ENCODE results near the gene CD93.

Gene CD93

GRCh38 chr20:23052904-23053303 lies 33.2 kb downstream of the CD93 start:
- Histone ChIP-seq H3K9me2 (replicated peaks; ENCODE audit: low read depth, low read length) (no peaks in the 10 kb centered on the region), H3K9me3 (ENCODE audit: insufficient read depth, low read depth, low read length) (no peaks in the 10 kb centered on the region), H2AFZ (ENCODE audit: low read length) (no peak overlapping the region), H4K20me1 (ENCODE audit: insufficient read depth, low read length, poor library complexity, severe bottlenecking) (no peaks in the 10 kb centered on the region), H3K9ac (ENCODE audit: low read depth, low read length, poor library complexity, severe bottlenecking) (no peak overlapping the region), H3K79me2 (ENCODE audit: insufficient read depth, low read length) (no peaks in the 10 kb centered on the region), H3K4me2 (ENCODE audit: low read depth, low read length, poor library complexity, severe bottlenecking) (no peak overlapping the region), H3F3A (ENCODE audit: low read depth) (no peaks in the 10 kb centered on the region), H3K36me3 (ENCODE audit: insufficient read depth, low read length) (no peaks in the 10 kb centered on the region), H3K27me3 (ENCODE audit: insufficient read depth, low read length, poor library complexity, severe bottlenecking) (peaks cover 24% of the 10 kb centered on the region), H3K4me3 (ENCODE audit: low read length, poor library complexity, severe bottlenecking) (no peak overlapping the region), H3K4me1 (ENCODE audit: insufficient read depth, low read length, poor library complexity, severe bottlenecking) (peaks cover 13% of the 10 kb centered on the region)
- no peak for TF ChIP-seq CTCF (conservative IDR thresholded peaks at IDR 0.05; ENCODE audit: low read length)
- no peak for TF ChIP-seq EZH2phosphoT487 (IDR thresholded peaks at IDR 0.05; ENCODE audit: borderline replicate concordance)

- Histone ChIP-seq H2AFZ (ENCODE audit: low read length) (no peak overlapping the region), H3K9me3 (ENCODE audit: insufficient read depth, low read depth, low read length) (no peaks in the 10 kb centered on the region), H3F3A (ENCODE audit: low read depth) (no peaks in the 10 kb centered on the region), H3K27me3 (ENCODE audit: insufficient read depth, low read length, poor library complexity, severe bottlenecking) (peaks cover 43% of the 10 kb centered on the region), H3K4me1 (ENCODE audit: insufficient read depth, low read length, poor library complexity, severe bottlenecking) (peaks cover 13% of the 10 kb centered on the region), H3K79me2 (ENCODE audit: insufficient read depth, low read length) (no peaks in the 10 kb centered on the region), H4K20me1 (ENCODE audit: insufficient read depth, low read length, poor library complexity, severe bottlenecking) (no peaks in the 10 kb centered on the region), H3K4me2 (ENCODE audit: low read depth, low read length, poor library complexity, severe bottlenecking) (peak overlapping the region; percentile 92), H3K4me3 (ENCODE audit: low read length, poor library complexity, severe bottlenecking) (peak overlapping the region; percentile 72), H3K9ac (ENCODE audit: low read depth, low read length, poor library complexity, severe bottlenecking) (no peak overlapping the region), H3K9me2 (replicated peaks; ENCODE audit: low read depth, low read length) (no peaks in the 10 kb centered on the region), H3K36me3 (ENCODE audit: insufficient read depth, low read length) (no peaks in the 10 kb centered on the region)
- TF ChIP-seq CTCF (conservative IDR thresholded peaks at IDR 0.05; ENCODE audit: low read length): peak; percentile 79
- no peak for TF ChIP-seq EZH2phosphoT487 (IDR thresholded peaks at IDR 0.05; ENCODE audit: borderline replicate concordance)
These were observed 35.1 kb downstream of the CD93 start for GRCh38 chr20:23050847-23051627.

- Histone ChIP-seq H3F3A (ENCODE audit: low read depth) (no peaks in the 10 kb centered on the region), H3K36me3 (ENCODE audit: insufficient read depth, low read length) (no peaks in the 10 kb centered on the region), H3K79me2 (ENCODE audit: insufficient read depth, low read length) (no peaks in the 10 kb centered on the region), H2AFZ (ENCODE audit: low read length) (peak overlapping the region; percentile 67; the same call in 1 of the 2 replicates), H3K9me2 (replicated peaks; ENCODE audit: low read depth, low read length) (no peaks in the 10 kb centered on the region), H3K4me2 (ENCODE audit: low read depth, low read length, poor library complexity, severe bottlenecking) (peak overlapping the region; percentile 92), H4K20me1 (ENCODE audit: insufficient read depth, low read length, poor library complexity, severe bottlenecking) (no peaks in the 10 kb centered on the region), H3K9ac (ENCODE audit: low read depth, low read length, poor library complexity, severe bottlenecking) (peak overlapping the region; percentile 5), H3K4me1 (ENCODE audit: insufficient read depth, low read length, poor library complexity, severe bottlenecking) (peaks cover 13% of the 10 kb centered on the region), H3K9me3 (ENCODE audit: insufficient read depth, low read depth, low read length) (no peaks in the 10 kb centered on the region), H3K27me3 (ENCODE audit: insufficient read depth, low read length, poor library complexity, severe bottlenecking) (peaks cover 48% of the 10 kb centered on the region), H3K4me3 (ENCODE audit: low read length, poor library complexity, severe bottlenecking) (peak overlapping the region; percentile 72)
- TF ChIP-seq CTCF (conservative IDR thresholded peaks at IDR 0.05; ENCODE audit: low read length): no peak
- TF ChIP-seq EZH2phosphoT487 (IDR thresholded peaks at IDR 0.05; ENCODE audit: borderline replicate concordance): no peak
These were observed 35.9 kb downstream of the CD93 start for GRCh38 chr20:23050076-23050838.

All from Loucy (cell line).